Measurements from ENCODE around the gene CACNA1B.

The CACNA1B gene

DNA sequence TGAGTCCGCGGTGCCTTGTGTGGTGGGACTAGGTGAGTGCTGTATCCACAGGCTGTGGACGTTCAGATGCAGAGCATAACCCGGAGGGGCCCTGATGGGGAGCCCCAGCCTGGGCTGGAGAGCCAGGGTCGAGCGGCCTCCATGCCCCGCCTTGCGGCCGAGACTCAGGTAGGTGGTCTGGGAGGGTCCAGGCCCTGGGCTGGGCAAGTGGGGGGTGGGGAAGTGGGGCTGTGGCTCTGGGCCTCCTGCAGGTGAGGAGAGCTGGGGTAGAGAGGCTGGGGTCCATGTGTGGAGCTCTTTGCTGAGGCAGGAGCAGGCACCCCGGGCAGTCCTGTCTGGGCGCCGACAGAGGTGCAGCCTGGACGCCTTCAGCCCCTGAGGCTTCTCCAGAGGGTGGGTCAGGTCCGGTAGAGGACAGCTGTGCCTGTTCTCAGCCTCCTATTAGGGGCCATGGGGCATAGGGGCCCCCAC is 241.1 kb downstream of the CACNA1B start:
- TF ChIP-seq, protein P1, sequence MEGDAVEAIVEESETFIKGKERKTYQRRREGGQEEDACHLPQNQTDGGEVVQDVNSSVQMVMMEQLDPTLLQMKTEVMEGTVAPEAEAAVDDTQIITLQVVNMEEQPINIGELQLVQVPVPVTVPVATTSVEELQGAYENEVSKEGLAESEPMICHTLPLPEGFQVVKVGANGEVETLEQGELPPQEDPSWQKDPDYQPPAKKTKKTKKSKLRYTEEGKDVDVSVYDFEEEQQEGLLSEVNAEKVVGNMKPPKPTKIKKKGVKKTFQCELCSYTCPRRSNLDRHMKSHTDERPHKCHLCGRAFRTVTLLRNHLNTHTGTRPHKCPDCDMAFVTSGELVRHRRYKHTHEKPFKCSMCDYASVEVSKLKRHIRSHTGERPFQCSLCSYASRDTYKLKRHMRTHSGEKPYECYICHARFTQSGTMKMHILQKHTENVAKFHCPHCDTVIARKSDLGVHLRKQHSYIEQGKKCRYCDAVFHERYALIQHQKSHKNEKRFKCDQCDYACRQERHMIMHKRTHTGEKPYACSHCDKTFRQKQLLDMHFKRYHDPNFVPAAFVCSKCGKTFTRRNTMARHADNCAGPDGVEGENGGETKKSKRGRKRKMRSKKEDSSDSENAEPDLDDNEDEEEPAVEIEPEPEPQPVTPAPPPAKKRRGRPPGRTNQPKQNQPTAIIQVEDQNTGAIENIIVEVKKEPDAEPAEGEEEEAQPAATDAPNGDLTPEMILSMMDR (IDR thresholded peaks at IDR 0.05; ENCODE audit: low read depth, low read length, missing control alignments), result no peak
- DNase-seq (ENCODE audit: low read depth), result no peak

DNA sequence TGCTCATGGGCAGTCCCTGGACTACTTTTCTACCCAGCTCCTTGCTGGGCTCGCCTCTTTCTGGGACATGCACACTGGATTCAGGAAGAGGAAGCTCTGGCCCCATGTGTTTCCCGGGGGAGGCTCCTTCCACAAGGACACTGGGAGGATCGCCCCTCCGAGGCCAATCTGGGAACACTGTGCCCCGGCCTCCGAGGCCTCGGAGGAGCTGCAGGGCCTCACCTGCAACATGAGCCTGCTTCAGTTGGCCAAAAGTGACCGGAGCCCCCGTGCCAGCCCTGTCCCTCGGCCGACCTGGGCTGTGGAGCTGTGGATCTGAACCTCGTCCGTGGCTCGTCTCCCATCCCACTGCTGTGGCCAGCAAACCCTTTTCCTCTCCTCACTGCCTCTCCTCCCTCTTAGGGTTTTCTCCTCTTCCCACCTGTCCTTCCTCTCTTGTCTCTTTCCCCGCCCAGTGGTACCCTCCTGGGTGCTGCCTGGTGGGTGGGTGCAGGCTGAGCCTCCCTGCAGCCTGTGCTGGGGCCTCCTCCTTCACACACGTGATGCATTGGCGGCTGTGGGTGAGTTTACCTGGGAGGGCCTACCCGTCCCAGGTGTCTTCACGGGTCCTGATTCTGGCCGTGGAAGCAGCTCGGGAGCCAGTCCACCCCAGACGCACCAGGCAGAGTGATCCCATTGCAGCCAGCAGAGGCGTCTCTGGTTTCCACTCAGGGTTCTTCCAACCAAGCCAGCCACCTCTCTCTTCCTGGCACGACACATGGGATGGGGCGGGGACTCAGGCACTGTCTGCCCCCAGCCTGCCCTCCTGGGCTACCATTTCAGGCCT is 241.8 kb downstream of the CACNA1B start:
- DNase-seq (ENCODE audit: low read depth), result no peak
- TF ChIP-seq, protein P1 (IDR thresholded peaks at IDR 0.05; ENCODE audit: low read depth, low read length, missing control alignments), result no peak
- no peak overlapping the region for H3K4me3 ChIP-seq (ENCODE audit: low read depth, low read length)

More for the DNA sequence above, 241.1 kb downstream of the CACNA1B start:
- no peak overlapping the region for H3K4me3 ChIP-seq (ENCODE audit: low read depth, low read length)

DNA sequence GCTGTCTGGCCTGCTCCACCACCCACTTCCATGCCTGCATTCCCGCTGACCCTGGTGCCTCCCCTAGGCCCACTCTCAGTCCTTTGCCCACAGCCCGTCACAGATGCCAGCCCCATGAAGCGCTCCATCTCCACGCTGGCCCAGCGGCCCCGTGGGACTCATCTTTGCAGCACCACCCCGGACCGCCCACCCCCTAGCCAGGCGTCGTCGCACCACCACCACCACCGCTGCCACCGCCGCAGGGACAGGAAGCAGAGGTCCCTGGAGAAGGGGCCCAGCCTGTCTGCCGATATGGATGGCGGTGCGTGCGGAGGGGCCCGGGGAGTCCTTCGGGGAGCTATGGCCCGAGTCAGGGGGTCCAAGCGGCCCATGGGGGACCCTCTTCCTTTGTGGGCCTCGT is 242.5 kb downstream of the CACNA1B start:
- TF ChIP-seq, protein P1 (IDR thresholded peaks at IDR 0.05; ENCODE audit: low read depth, low read length, missing control alignments), result no peak
- no peak for DNase-seq (ENCODE audit: low read depth)
- no peak overlapping the region for H3K4me3 ChIP-seq (ENCODE audit: low read depth, low read length)

DNA sequence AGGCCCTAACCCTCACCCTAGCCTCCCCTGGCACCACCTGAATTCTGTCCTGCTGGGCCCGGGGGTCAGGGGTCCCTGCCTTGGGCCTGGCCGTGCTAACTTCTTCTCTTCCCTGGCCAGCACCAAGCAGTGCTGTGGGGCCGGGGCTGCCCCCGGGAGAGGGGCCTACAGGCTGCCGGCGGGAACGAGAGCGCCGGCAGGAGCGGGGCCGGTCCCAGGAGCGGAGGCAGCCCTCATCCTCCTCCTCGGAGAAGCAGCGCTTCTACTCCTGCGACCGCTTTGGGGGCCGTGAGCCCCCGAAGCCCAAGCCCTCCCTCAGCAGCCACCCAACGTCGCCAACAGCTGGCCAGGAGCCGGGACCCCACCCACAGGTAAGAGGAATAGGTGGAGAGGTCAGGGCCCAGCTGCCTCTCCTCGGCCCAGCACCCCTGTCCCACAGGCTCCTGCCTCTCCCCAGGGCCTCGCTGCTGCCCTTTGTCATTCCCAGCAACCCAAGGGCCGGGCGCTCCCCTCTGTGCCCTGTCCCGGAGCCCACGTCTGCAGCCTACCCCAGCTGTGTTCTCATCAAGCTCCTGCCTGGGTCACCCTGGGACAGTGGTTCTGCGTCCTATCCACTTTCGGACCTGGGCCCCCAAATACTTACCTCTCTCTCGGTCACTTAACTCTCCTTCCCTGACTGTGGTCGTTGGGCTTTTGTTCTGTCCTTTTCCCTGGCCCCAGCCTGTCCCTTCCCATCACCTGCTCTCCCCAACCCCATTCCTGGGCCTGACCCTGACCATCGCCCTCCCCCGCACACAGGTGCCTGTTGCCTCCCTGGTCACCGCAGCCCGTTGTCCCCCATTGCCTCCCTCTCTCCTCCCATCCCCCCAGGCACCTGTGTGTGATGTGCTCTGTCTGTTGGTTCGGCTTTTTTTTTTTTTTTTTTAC is 243.2 kb downstream of the CACNA1B start:
- TF ChIP-seq, protein P1 (IDR thresholded peaks at IDR 0.05; ENCODE audit: low read depth, low read length, missing control alignments), result no peak
- no peak for DNase-seq (ENCODE audit: low read depth)
- no peak overlapping the region for H3K4me3 ChIP-seq (ENCODE audit: low read depth, low read length)

DNA sequence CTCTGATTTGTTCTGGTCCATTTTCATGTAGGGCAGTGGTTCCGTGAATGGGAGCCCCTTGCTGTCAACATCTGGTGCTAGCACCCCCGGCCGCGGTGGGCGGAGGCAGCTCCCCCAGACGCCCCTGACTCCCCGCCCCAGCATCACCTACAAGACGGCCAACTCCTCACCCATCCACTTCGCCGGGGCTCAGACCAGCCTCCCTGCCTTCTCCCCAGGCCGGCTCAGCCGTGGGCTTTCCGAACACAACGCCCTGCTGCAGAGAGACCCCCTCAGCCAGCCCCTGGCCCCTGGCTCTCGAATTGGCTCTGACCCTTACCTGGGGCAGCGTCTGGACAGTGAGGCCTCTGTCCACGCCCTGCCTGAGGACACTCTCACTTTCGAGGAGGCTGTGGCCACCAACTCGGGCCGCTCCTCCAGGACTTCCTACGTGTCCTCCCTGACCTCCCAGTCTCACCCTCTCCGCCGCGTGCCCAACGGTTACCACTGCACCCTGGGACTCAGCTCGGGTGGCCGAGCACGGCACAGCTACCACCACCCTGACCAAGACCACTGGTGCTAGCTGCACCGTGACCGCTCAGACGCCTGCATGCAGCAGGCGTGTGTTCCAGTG is 244.0 kb downstream of the CACNA1B start:
- DNase-seq (ENCODE audit: low read depth), result no peak
- H3K4me3 ChIP-seq (ENCODE audit: low read depth, low read length), result no peak overlapping the region
- TF ChIP-seq, protein P1 (IDR thresholded peaks at IDR 0.05; ENCODE audit: low read depth, low read length, missing control alignments), result no peak

DNA sequence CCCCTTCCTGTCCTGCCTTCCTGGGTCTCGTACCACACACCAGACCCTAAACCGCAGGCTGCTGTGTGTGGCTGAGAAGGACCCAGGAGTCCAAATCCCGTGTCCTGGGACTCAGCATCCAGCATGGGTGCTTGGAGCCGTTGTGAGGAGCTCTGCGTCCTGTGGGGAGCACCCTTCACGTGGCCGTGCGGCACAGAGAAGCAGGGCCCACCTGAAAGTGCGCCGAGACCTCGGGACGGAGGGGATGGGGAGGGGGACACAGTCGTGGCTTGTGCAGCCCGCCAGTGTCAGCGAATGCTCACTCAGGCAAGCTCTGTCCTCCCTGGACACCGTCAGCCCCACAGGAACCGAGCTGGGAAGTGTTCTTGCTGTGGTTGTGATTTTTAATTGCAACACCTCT is 244.6 kb downstream of the CACNA1B start:
- TF ChIP-seq, protein P1 (IDR thresholded peaks at IDR 0.05; ENCODE audit: low read depth, low read length, missing control alignments), result no peak
- no peak overlapping the region for H3K4me3 ChIP-seq (ENCODE audit: low read depth, low read length)
- no peak for DNase-seq (ENCODE audit: low read depth)

Measured in GM12864 (cell line).